ENCODE results near the gene CDRT15. TPM values are rescaled to one million over a fixed set of nuclear protein-coding genes. Genes with fewer than 3 reads are reported as not detected.

The CDRT15 gene
- total RNA-seq, 4 donors from 2014 or later, result not detected

DNA sequence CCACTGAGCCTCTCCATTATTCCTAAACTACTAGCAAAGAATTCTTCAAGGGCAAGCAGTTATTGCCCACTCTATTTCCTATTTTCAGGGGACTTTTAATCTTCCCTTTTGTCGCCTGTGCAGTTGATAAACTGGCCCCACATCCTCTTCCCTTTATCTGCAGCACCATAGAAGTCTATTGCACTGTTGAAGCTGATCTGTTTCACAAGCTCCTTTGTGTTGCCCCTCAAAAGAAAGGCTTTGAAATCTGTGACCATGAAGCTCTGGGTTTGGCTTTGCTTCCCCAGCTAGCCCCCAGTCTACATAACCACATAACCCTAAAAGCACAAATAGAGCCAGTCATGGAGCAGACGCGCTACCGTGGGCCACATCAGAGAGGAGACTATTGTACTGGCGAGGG is 37.1 kb downstream of the CDRT15 start:
- Histone ChIP-seq H3K4me3 (no peak overlapping the region), H3K27me3 (no peaks in the 10 kb centered on the region), H3K4me1 (peaks cover 0 to 12% (median 0%) of the 10 kb centered on the region in 4 donors), H3K36me3 (peaks cover 0 to 20% (median 0%) of the 10 kb centered on the region in 3 donors), H3K9me3 (no peaks in the 10 kb centered on the region), H3K27ac (no peak overlapping the region)
- 83 to 96% methylated on average over 5 of the region's 5 CpGs for WGBS, 2 donors
- no peak for DNase-seq (ENCODE audit: low spot score in 2 of 2)
- TF ChIP-seq, protein P1, sequence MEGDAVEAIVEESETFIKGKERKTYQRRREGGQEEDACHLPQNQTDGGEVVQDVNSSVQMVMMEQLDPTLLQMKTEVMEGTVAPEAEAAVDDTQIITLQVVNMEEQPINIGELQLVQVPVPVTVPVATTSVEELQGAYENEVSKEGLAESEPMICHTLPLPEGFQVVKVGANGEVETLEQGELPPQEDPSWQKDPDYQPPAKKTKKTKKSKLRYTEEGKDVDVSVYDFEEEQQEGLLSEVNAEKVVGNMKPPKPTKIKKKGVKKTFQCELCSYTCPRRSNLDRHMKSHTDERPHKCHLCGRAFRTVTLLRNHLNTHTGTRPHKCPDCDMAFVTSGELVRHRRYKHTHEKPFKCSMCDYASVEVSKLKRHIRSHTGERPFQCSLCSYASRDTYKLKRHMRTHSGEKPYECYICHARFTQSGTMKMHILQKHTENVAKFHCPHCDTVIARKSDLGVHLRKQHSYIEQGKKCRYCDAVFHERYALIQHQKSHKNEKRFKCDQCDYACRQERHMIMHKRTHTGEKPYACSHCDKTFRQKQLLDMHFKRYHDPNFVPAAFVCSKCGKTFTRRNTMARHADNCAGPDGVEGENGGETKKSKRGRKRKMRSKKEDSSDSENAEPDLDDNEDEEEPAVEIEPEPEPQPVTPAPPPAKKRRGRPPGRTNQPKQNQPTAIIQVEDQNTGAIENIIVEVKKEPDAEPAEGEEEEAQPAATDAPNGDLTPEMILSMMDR (IDR thresholded peaks at IDR 0.05), result no peak
- TF ChIP-seq EP300 (IDR thresholded peaks at IDR 0.05), result no peak
- TF ChIP-seq POLR2A (IDR thresholded peaks at IDR 0.05), result no peak

DNA sequence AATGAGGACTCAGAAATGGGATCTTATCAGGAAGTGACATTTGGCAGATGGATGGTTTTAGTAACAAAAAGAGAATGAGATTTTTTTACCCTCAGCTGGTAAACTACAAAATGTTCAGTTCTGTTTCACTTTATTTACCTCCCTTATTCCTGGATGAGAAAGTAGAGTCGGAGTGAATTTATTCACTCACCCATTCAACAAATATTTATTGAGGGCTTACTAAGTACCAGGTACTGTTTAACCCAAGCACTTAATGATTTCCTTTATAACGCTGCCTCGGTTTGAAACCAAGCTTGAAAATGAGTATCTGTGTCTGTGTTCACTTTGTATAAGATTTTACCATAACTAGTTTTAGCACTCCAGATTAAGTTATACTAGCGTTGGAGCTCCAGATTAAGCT is 38.1 kb downstream of the CDRT15 start:
- Histone ChIP-seq H3K27me3 (no peaks in the 10 kb centered on the region), H3K4me3 (no peak overlapping the region), H3K4me1 (peaks cover 0 to 12% (median 0%) of the 10 kb centered on the region in 4 donors), H3K36me3 (peaks cover 0 to 20% (median 0%) of the 10 kb centered on the region in 3 donors), H3K27ac (no peak overlapping the region), H3K9me3 (no peaks in the 10 kb centered on the region)
- TF ChIP-seq, protein P1 (IDR thresholded peaks at IDR 0.05), result no peak
- TF ChIP-seq EP300 (IDR thresholded peaks at IDR 0.05) (no peak), POLR2A (IDR thresholded peaks at IDR 0.05) (no peak)
- no peak for DNase-seq (ENCODE audit: low spot score in 2 of 2)
- 93 to 95% methylated on average over 4 of the region's 4 CpGs for WGBS, 2 donors

DNA sequence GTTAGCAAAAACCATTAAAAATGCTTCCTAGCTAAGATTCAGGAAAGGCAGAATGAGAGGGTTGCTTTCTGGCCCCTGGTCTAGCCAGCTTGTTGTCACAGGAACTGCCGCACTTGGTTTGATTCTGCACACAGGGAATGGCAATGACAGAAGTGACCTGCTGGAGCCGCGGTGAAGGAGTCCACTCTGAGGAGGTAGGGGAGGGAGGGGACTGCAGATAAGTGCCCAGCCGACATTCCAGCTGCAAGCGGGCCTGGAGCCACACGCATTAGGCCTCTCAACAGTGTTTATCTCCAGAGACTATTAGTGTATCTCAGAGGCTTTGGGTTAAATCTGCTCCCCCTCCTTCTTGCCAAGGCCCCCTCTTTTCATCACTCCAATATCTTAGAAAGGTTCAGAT is 38.6 kb downstream of the CDRT15 start:
- 62 to 74% methylated on average over 6 of the region's 6 CpGs for WGBS, 2 donors
- Histone ChIP-seq H3K27ac (no peak overlapping the region), H3K9me3 (no peaks in the 10 kb centered on the region), H3K27me3 (no peaks in the 10 kb centered on the region), H3K4me3 (no peak overlapping the region), H3K36me3 (peaks cover 0 to 20% (median 0%) of the 10 kb centered on the region in 3 donors), H3K4me1 (peaks cover 0 to 12% (median 0%) of the 10 kb centered on the region in 4 donors)
- TF ChIP-seq, protein P1 (IDR thresholded peaks at IDR 0.05), result no peak
- TF ChIP-seq EP300 (IDR thresholded peaks at IDR 0.05) (no peak), POLR2A (IDR thresholded peaks at IDR 0.05) (no peak)
- DNase-seq (ENCODE audit: low spot score in 2 of 2), result no peak

DNA sequence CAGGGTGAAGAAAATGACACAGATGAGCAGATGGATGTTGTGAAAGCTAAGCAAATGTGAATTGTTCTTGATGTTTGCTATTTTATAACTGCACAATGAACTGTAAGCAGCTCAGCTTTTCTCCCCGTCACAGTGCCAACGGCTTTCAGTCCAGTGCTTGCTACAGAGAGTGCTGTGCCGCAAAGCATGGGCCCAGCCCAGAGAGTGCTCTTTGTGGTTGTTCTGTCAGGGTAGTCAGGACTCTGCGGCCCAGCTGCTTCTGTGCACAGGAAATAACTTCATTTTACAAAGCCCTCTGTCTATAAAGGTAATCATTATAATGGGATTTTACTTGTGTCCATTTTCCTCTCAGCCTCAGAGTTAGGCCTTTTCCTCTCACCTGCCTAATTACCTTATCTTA is 39.1 kb downstream of the CDRT15 start:
- Histone ChIP-seq H3K4me1 (peaks cover 0 to 12% (median 0%) of the 10 kb centered on the region in 4 donors), H3K27ac (no peak overlapping the region), H3K9me3 (no peaks in the 10 kb centered on the region), H3K4me3 (no peak overlapping the region), H3K36me3 (peaks cover 0 to 20% (median 0%) of the 10 kb centered on the region in 3 donors), H3K27me3 (no peaks in the 10 kb centered on the region)
- DNase-seq (ENCODE audit: low spot score in 2 of 2), result no peak
- TF ChIP-seq, protein P1 (IDR thresholded peaks at IDR 0.05), result no peak
- no peak for TF ChIP-seq EP300 (IDR thresholded peaks at IDR 0.05)
- TF ChIP-seq POLR2A (IDR thresholded peaks at IDR 0.05), result no peak
- 46 to 75% methylated on average over 4 of the region's 4 CpGs for WGBS, 2 donors

DNA sequence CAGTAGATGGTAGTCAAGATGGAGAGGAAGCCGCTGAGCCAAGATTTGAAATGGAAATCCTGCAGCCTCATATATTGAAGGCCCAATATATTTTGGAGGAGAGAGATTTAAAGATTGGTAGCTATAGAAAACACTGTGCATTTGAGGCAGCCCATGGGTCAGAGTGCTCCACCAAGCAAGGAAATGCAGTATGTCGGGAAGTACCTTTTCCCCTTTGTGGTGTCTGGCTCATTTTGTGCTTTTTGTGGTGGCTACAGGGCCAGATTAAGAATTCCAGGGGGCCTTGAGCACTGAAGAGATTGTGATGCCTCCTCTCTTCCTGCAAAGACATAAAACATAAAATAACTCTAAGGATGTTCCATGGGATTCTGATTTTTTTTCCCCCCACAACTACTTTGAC is 39.6 kb downstream of the CDRT15 start:
- WGBS, 2 donors, result 92 to 96% methylated on average over 2 of the region's 2 CpGs
- peaks cover 0 to 23% (median 0%) of the 10 kb centered on the region in 3 donors for H3K36me3 ChIP-seq
- no peaks in the 10 kb centered on the region for H3K9me3 ChIP-seq
- TF ChIP-seq, protein P1 (IDR thresholded peaks at IDR 0.05), result no peak
- no peak for TF ChIP-seq EP300 (IDR thresholded peaks at IDR 0.05)
- TF ChIP-seq POLR2A (IDR thresholded peaks at IDR 0.05), result no peak
- no peaks in the 10 kb centered on the region for H3K27me3 ChIP-seq
- no peak overlapping the region for H3K4me3 ChIP-seq
- H3K4me1 ChIP-seq, result peaks cover 0 to 12% (median 0%) of the 10 kb centered on the region in 4 donors
- no peak for DNase-seq (ENCODE audit: low spot score in 2 of 2)
- no peak overlapping the region for H3K27ac ChIP-seq

All from tibial nerve (tissue), 4 donors.